Retinal pigment epithelial cell (primary cell): ENCODE data around the gene COL12A1.

Experiments
- DNase-seq: peaks from one replicate; pipeline ENCODE4 v3.0.0-alpha.2; 2010; ENCODE audit warnings: low read depth
- H3K4me3 ChIP-seq: 2 replicates; pipeline ENCODE4 v1.5.1; 2011; ENCODE audit warnings: mild to moderate bottlenecking, low read length, control low read depth, moderate library complexity
- TF ChIP-seq, protein P1 (sequence below): conservative IDR thresholded peaks from 2 replicates; pipeline ENCODE4 v1.5.1; 2011; ENCODE audit warnings: low read depth, low read length, control low read depth, inconsistent platforms

Gene COL12A1

DNA sequence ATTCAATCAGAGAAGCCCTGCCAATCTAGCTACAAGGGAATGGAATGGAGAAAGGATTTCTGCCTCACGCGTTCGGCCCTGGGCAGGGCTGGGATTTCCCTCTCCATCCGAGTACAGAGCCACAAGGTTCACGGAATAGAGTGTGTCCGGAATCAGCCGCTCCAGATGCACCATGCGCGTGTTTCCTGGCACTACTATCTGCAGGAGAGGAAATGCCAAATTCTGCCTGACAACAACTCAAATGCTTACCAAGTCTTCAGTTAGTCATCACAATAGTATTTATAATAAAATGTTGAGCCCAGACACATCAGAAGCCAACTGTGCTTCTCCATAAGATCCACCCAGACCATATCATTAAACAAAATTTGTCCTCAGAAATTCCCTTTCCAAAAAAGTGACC is 75.1 kb downstream of the COL12A1 start:
- TF ChIP-seq, protein P1, sequence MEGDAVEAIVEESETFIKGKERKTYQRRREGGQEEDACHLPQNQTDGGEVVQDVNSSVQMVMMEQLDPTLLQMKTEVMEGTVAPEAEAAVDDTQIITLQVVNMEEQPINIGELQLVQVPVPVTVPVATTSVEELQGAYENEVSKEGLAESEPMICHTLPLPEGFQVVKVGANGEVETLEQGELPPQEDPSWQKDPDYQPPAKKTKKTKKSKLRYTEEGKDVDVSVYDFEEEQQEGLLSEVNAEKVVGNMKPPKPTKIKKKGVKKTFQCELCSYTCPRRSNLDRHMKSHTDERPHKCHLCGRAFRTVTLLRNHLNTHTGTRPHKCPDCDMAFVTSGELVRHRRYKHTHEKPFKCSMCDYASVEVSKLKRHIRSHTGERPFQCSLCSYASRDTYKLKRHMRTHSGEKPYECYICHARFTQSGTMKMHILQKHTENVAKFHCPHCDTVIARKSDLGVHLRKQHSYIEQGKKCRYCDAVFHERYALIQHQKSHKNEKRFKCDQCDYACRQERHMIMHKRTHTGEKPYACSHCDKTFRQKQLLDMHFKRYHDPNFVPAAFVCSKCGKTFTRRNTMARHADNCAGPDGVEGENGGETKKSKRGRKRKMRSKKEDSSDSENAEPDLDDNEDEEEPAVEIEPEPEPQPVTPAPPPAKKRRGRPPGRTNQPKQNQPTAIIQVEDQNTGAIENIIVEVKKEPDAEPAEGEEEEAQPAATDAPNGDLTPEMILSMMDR, result no peak
- DNase-seq, result no peak
- H3K4me3 ChIP-seq, result no peak overlapping the region

DNA sequence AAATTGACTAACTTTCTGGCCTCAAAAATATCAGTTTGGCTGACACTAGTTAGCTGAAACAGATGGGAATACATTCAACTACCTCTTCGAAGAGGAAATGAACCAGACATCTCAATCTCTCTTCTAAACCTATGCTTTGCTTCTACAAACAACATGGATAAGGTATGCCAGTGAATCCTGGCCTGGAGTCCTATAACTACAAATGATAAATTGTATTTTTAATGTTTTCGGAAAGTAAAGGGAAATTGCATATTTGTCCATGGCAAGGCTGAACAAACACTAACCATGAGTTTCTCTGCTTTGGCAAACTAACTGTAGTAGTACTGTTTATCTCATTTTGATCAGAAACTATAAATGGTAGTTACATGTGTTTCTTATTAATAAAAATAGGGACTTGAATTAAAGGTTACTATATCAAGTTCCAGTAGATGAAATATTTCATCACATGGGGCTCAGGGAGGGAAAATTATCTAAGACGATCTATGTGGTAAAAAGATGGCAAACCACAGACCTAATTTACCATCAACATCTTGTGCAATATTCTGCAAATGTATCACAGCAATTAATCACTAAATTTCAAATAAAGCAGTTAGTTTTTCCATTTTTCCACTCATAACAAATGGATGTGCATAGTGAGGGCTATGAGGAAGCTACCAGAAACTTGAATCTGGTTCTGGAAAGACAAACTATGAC is 76.8 kb downstream of the COL12A1 start:
- no peak overlapping the region for H3K4me3 ChIP-seq
- no peak for DNase-seq
- TF ChIP-seq, protein P1, result no peak

DNA sequence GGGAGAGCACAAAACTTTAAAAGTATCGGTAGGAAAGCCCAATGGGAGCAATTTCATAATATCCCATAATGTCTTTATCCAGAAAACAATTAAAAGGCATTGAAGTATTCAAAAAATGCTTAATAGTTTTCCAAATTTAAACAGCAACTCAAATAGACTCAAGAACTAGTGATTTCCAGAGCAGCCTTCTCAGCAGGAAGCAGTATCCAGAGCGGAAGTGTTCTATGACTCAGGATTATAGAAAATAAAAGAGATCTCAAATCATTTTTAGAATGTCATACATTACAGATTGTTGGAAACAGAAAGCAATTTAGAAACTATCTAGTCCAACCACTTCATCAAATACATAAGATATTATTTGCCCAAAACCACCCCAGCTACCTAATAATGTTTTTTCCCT is 79.3 kb downstream of the COL12A1 start:
- no peak overlapping the region for H3K4me3 ChIP-seq
- TF ChIP-seq, protein P1, result no peak
- no peak for DNase-seq

DNA sequence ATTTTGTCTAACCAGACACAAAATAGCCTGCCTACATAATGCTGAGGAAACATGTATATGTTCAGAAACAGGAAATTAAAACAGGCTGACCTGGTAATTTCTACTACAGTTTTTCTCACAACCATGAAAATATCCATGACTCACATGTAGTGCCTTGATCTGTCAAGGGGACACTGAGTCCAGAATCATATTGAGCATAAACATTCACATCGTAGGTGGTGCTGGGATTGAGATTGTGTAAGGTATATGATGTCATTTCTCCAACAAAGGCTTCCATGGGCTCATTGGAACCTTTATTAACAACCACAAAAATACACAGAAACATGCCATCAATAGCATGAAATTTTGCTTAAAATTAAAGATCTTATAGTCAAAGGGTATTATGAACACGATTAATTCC is 80.9 kb downstream of the COL12A1 start:
- DNase-seq, result no peak
- H3K4me3 ChIP-seq, result no peak overlapping the region
- TF ChIP-seq, protein P1, result no peak

DNA sequence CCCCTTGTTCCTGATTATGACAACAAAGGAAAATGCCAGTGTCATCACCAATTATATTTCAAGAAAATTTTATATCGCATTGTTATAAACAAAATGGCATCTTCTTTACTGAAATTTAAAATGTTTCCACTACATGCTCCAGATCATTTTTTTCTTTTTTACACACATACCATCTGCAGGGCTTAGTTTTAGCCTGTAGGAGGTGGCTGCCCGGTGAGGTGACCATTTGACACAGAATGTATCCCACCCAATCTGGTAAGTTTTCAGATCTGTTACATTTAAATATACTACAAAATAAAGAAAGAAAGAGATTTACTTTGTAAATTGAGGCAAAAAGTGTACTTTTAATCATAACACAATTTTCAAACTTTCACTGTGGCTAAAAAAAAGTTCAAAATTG is 81.8 kb downstream of the COL12A1 start:
- TF ChIP-seq, protein P1, result no peak
- no peak overlapping the region for H3K4me3 ChIP-seq
- no peak for DNase-seq

DNA sequence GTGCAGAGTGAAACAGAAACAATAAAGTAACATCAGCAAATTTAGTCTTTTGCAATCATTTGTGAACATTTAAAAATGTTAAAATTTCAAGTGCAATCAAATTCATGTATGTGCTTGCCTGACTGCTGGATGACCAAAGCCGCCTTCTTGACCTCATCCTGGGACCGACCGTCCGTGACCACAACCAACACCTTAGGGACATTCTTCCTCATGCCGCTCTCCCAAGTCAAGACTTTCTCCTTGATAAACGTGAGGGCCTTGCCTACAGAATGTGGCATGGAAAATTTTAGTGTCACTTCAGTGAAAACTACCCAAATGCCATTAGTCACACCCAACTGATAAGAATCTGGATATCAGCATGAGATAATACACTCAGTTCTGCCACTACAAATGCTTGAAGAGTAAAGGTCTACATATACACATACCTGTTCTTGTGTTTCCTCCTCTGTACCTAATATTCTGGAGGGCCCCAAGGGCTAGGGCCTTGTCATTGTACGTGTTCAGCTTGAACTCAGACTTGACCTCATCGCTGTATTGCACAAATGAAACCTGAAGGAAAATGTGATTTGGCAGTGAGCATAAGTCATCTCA is 86.8 kb downstream of the COL12A1 start:
- TF ChIP-seq, protein P1, result no peak
- DNase-seq, result no peak
- no peak overlapping the region for H3K4me3 ChIP-seq

DNA sequence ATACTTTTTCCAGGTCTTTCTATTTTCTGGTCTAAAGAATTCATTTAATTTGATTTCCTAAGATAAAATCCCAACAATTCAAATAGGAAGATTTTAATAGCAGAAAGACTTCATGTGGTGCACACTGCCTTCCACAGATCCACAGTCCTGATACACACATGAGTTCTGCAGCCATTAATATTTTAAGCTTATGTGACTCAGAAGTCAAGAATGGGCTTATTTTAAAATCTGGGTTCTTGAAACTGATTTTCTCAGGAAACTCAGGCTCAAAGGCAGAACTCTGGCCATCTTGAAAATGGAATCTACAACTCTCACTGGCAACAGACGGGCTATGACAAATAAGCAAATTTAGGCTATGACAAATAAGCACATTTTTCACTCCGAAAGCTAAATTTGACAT is 88.2 kb downstream of the COL12A1 start:
- TF ChIP-seq, protein P1, result no peak
- no peak overlapping the region for H3K4me3 ChIP-seq
- peak; percentile 44 for DNase-seq
